Right atrium auricular region (tissue), 2 donors: ENCODE data around the gene SLC22A6. TPM values are rescaled to one million over a fixed set of nuclear protein-coding genes. Genes with fewer than 3 reads are reported as not detected.

ENCODE experiments used
- DNase-seq: peaks from one replicate; pipeline ENCODE4 v3.0.0-alpha.2; 2019; ENCODE audit warnings: low spot score
- H3K27ac ChIP-seq, 2 donors: fragments of 200-600 bp; sonication (generic); 1 replicate in 1 of 2; 2 replicates in 1 of 2; pipeline ENCODE4 v1.5.1; 2016 to 2019
- H3K27me3 ChIP-seq, 2 donors: fragments of 200-600 bp; sonication (generic); one replicate each; pipeline versions ENCODE4 v1.5.1 to v1.6.0; 2017 to 2019
- H3K36me3 ChIP-seq: fragments of 200-600 bp; sonication (generic); one replicate; pipeline ENCODE4 v1.5.1; 2016
- H3K4me1 ChIP-seq, 2 donors: fragments of 200-600 bp; sonication (generic); one replicate each; pipeline versions ENCODE4 v1.5.1 to v1.6.0; 2017 to 2019
- H3K4me3 ChIP-seq, 2 donors: fragments of 200-600 bp; sonication (generic); 1 replicate in 1 of 2; 2 replicates in 1 of 2; pipeline ENCODE4 v1.5.1; 2017 to 2019; ENCODE audit warnings: mild to moderate bottlenecking in 1 of 2, moderate library complexity in 1 of 2
- H3K9me3 ChIP-seq, 2 donors: fragments of 200-600 bp; sonication (generic); one replicate each; pipeline ENCODE4 v1.5.1; 2019
- total RNA-seq, 2 donors: library from RNA; depleted of rRNA; stranded (reverse); fragments of >200 nt; gene quantifications; one replicate each; pipeline ENCODE4 v1.1.0, GENCODE V29; 2016
- TF ChIP-seq, protein P1 (sequence below), 2 donors: fragments of 200-600 bp; sonication (generic); IDR thresholded peaks; one replicate each; pipeline ENCODE4 v1.5.1; 2019; ENCODE audit warnings: antibody characterized with exemption in 2 of 2

The SLC22A6 gene
- total RNA-seq, 2 donors from 2014 or later: not detected

DNA sequence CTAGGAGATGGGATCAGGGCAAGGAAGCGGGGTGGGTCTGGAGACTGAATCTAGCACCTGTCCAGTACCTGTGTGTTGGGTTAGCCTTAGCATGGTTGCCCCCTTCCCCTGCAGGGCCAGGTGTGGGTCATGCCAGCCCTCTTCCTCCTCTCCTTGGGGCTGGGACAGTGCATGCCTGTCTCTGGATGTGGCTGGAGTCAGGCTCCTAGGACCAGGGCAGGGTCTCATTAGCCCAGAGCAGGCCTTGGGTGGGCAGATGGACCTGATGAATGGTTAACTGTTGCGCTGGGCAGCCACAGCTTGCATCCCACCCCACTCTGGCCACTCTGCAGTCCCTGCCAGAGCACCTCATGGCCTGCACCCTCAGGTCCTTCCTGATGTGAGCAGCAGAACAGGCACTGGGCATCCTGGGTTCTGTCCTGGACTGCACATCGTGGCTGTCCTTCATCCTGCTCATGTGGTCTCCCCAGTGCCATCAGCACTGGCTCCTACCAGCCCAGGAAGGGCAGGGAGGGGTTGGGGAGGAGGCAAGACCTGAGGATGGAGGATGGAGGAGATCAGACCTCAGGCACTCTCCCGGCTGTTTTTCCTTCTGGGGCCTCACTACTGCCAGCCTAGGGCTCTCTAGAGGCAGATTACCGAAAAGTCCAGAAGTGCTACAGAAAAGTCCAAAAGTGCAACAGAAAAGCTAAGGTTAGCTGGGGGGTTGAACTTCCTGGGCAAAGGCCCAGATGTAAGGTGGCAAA lies 50.8 kb downstream of the SLC22A6 start:
- no peak overlapping the region for H3K27ac ChIP-seq
- H3K4me1 ChIP-seq: no peaks in the 10 kb centered on the region
- no peaks in the 10 kb centered on the region for H3K9me3 ChIP-seq
- no peak overlapping the region for H3K4me3 ChIP-seq
- H3K36me3 ChIP-seq: no peaks in the 10 kb centered on the region
- H3K27me3 ChIP-seq: no peaks in the 10 kb centered on the region
- DNase-seq: no peak
- TF ChIP-seq, protein P1, sequence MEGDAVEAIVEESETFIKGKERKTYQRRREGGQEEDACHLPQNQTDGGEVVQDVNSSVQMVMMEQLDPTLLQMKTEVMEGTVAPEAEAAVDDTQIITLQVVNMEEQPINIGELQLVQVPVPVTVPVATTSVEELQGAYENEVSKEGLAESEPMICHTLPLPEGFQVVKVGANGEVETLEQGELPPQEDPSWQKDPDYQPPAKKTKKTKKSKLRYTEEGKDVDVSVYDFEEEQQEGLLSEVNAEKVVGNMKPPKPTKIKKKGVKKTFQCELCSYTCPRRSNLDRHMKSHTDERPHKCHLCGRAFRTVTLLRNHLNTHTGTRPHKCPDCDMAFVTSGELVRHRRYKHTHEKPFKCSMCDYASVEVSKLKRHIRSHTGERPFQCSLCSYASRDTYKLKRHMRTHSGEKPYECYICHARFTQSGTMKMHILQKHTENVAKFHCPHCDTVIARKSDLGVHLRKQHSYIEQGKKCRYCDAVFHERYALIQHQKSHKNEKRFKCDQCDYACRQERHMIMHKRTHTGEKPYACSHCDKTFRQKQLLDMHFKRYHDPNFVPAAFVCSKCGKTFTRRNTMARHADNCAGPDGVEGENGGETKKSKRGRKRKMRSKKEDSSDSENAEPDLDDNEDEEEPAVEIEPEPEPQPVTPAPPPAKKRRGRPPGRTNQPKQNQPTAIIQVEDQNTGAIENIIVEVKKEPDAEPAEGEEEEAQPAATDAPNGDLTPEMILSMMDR (IDR thresholded peaks at IDR 0.05): no peak

DNA sequence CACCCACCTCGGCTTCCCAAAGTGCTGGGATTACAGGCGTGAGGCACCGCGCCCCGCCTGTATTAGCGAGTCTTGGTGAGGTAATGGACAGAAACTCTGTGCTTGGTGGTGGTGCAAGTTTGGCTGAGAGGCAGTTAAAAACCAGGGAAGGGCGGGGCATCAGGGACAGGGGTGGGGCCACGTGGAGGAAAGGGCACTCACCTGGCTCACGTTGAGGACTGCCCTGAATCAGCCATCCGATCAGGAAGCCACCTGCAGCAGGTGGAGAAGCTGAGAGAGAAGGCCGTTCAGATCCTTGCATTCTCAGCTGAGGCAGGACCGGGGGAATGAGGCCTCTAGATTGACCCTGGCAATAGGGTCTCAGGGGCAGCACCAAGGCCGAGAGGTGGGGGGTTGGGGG lies 51.5 kb downstream of the SLC22A6 start:
- H3K4me1 ChIP-seq: no peaks in the 10 kb centered on the region
- H3K9me3 ChIP-seq: no peaks in the 10 kb centered on the region
- H3K36me3 ChIP-seq: no peaks in the 10 kb centered on the region
- H3K4me3 ChIP-seq: no peak overlapping the region
- no peak for DNase-seq
- no peak overlapping the region for H3K27ac ChIP-seq
- no peaks in the 10 kb centered on the region for H3K27me3 ChIP-seq
- TF ChIP-seq, protein P1 (IDR thresholded peaks at IDR 0.05): no peak

DNA sequence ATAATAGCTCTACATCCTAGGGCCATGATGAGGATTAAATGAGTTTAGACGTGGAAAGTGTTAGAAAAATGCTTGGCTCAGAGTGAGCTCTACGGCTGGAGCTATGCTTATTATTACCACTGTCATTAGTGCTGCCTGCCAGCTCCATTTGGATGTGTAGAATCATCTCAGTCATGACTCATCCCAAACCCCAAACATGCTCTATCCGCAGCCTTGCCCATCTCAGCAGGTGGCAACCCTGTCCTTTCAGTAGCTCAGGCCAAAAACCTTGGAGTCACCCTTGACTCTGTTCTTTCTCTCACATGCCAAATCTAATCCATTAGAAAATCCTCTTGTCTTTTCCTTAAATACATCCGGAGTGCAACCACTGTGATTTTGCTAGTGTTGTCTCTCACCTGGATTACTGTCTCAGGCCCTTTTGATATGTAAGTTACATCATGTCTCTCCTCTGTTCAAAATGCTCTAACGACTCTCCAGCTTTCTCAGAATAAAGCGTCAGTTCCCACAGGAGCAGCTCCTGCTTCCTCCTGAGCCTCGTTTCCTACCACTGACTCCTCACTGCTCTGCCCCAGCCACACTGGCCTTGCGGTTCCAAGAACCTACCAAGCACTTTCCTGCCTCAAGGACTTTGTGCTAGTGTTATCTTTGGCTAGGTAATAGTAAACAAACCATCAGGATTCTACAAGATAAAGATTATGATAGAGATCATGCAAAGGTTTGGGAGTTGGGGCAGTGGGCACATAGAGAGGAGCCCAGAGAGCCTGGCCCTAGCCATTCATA lies 53.1 kb downstream of the SLC22A6 start:
- Histone ChIP-seq H3K4me1 (peaks cover 0 to 7% of the 10 kb centered on the region in 2 donors), H3K4me3 (no peak overlapping the region), H3K27ac (no peak overlapping the region), H3K9me3 (no peaks in the 10 kb centered on the region), H3K36me3 (no peaks in the 10 kb centered on the region), H3K27me3 (peaks cover 0 to 4% of the 10 kb centered on the region in 2 donors)
- TF ChIP-seq, protein P1 (IDR thresholded peaks at IDR 0.05): no peak
- DNase-seq: no peak

DNA sequence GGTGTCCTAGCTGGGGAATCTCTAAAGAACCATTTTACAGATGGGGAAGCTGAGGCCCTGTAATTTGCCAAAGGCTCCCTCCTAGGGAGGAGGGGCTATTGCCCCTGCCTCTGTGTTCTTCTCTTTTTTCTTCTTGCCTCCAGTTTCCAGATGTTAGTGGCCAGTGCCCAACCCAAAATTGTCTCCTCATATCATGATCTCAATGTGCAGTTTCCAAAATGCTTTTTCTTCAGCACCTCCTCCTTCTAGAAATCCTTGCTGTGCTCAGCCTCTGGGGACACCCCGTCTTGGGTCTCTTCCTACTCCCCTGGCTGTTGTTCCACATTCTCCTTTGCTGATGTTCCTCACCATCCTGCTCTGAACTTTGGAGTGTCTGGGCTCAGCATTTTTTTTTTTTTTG lies 54.1 kb downstream of the SLC22A6 start:
- DNase-seq: no peak
- Histone ChIP-seq H3K9me3 (no peaks in the 10 kb centered on the region), H3K27ac (no peak overlapping the region), H3K36me3 (no peaks in the 10 kb centered on the region), H3K27me3 (peaks cover 0 to 11% of the 10 kb centered on the region in 2 donors), H3K4me1 (peaks cover 0 to 17% of the 10 kb centered on the region in 2 donors), H3K4me3 (no peak overlapping the region)
- TF ChIP-seq, protein P1 (IDR thresholded peaks at IDR 0.05): no peak

DNA sequence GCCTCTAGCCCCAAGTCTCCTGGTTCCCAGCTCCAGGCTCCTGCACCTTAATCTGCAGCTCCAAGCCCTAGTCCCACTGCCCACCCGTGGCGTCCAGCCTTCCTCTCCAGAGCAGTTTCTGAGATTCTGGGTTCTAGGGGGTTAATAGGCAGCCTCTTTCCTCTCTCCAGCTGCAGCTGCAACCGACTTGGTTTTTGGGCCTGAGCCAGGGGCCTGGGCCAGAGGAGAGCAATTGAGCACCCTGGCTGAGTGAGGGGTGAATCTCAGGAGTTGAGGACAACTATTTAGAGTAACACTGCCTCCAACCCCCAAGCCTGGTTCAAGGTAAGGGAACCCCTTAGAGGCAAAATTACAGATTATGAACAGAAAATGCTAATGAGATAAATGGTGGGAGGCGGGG lies 54.6 kb downstream of the SLC22A6 start:
- no peaks in the 10 kb centered on the region for H3K36me3 ChIP-seq
- H3K9me3 ChIP-seq: no peaks in the 10 kb centered on the region
- peaks cover 0 to 21% of the 10 kb centered on the region in 2 donors for H3K4me1 ChIP-seq
- TF ChIP-seq, protein P1 (IDR thresholded peaks at IDR 0.05): no peak
- H3K27me3 ChIP-seq: peaks cover 0 to 12% of the 10 kb centered on the region in 2 donors
- no peak overlapping the region for H3K27ac ChIP-seq
- no peak for DNase-seq
- no peak overlapping the region for H3K4me3 ChIP-seq
